Parathyroid adenoma (tissue), 2 donors: ENCODE measurements around the gene DIP2A.

Experiments
- H2AFZ ChIP-seq: fragments of 300-600 bp; sonication (generic); one replicate; pipeline ENCODE4 v1.7.0; 2017; ENCODE audit warnings: antibody characterized with exemption, mild to moderate bottlenecking
- H3K27ac ChIP-seq: fragments of 300-600 bp; sonication (generic); one replicate; pipeline ENCODE4 v1.7.0; 2017
- H3K27me3 ChIP-seq: fragments of 300-600 bp; sonication (generic); one replicate; pipeline ENCODE4 v1.7.0; 2017; ENCODE audit warnings: low read length; ENCODE audit not compliant: control insufficient read depth, insufficient read depth
- H3K36me3 ChIP-seq: fragments of 300-600 bp; sonication (generic); one replicate; pipeline ENCODE4 v1.7.0; 2017; ENCODE audit warnings: low read length; ENCODE audit not compliant: control insufficient read depth, insufficient read depth
- H3K4me1 ChIP-seq: fragments of 300-600 bp; sonication (generic); one replicate; pipeline ENCODE4 v1.7.0; 2017; ENCODE audit warnings: control low read depth
- H3K4me2 ChIP-seq: fragments of 300-600 bp; sonication (generic); one replicate; pipeline ENCODE4 v1.7.0; 2017; ENCODE audit warnings: low read length
- H3K4me3 ChIP-seq: fragments of 300-600 bp; sonication (generic); one replicate; pipeline ENCODE4 v1.7.0; 2017; ENCODE audit warnings: low read depth, low read length
- H3K79me2 ChIP-seq: fragments of 300-600 bp; sonication (generic); one replicate; pipeline ENCODE4 v1.7.0; 2017; ENCODE audit warnings: control low read depth
- H3K9ac ChIP-seq: fragments of 300-600 bp; sonication (generic); one replicate; pipeline ENCODE4 v1.7.0; 2017; ENCODE audit warnings: mild to moderate bottlenecking
- H3K9me3 ChIP-seq: fragments of 300-600 bp; sonication (generic); one replicate; pipeline ENCODE4 v1.7.0; 2017; ENCODE audit warnings: low read length; ENCODE audit not compliant: control insufficient read depth
- CTCF ChIP-seq: fragments of 300-600 bp; sonication (generic); IDR thresholded peaks from one replicate; pipeline ENCODE4 v1.7.0; 2017; ENCODE audit warnings: antibody characterized with exemption, mild to moderate bottlenecking
- donor health status: primary hyperparathyroidism.

DIP2A gene

GRCh38 chr21:46434322-46434958, 24.3 kb upstream of the DIP2A start:
- Histone ChIP-seq H3K4me2 (no peak overlapping the region), H3K27ac (no peak overlapping the region), H2AFZ (no peak overlapping the region), H3K4me1 (no peaks in the 10 kb centered on the region), H3K79me2 (no peaks in the 10 kb centered on the region), H3K27me3 (no peaks in the 10 kb centered on the region), H3K9me3 (no peaks in the 10 kb centered on the region), H3K36me3 (no peaks in the 10 kb centered on the region), H3K9ac (no peak overlapping the region), H3K4me3 (no peak overlapping the region)
- no peak for TF ChIP-seq CTCF

GRCh38 chr21:46435786-46436227, 22.9 kb upstream of the DIP2A start:
- no peak overlapping the region for H3K4me2 ChIP-seq
- no peaks in the 10 kb centered on the region for H3K4me1 ChIP-seq
- H3K27ac ChIP-seq: no peak overlapping the region
- H3K27me3 ChIP-seq: no peaks in the 10 kb centered on the region
- no peak overlapping the region for H3K4me3 ChIP-seq
- no peak overlapping the region for H3K9ac ChIP-seq
- H2AFZ ChIP-seq: no peak overlapping the region
- no peaks in the 10 kb centered on the region for H3K36me3 ChIP-seq
- no peaks in the 10 kb centered on the region for H3K79me2 ChIP-seq
- no peaks in the 10 kb centered on the region for H3K9me3 ChIP-seq
- TF ChIP-seq CTCF: no peak

- Histone ChIP-seq H3K9ac (no peak overlapping the region), H3K27ac (no peak overlapping the region), H3K36me3 (no peaks in the 10 kb centered on the region), H3K4me2 (no peak overlapping the region), H3K4me1 (no peaks in the 10 kb centered on the region), H3K4me3 (no peak overlapping the region), H3K79me2 (no peaks in the 10 kb centered on the region), H3K9me3 (no peaks in the 10 kb centered on the region), H2AFZ (no peak overlapping the region), H3K27me3 (no peaks in the 10 kb centered on the region)
- no peak for TF ChIP-seq CTCF
These were observed 22.1 kb upstream of the DIP2A start for GRCh38 chr21:46436621-46437020.

- no peak for TF ChIP-seq CTCF
- H3K9me3 ChIP-seq: no peaks in the 10 kb centered on the region
- no peak overlapping the region for H3K27ac ChIP-seq
- no peaks in the 10 kb centered on the region for H3K27me3 ChIP-seq
- no peak overlapping the region for H3K4me2 ChIP-seq
- no peaks in the 10 kb centered on the region for H3K4me1 ChIP-seq
- H3K36me3 ChIP-seq: no peaks in the 10 kb centered on the region
- no peak overlapping the region for H3K4me3 ChIP-seq
- H2AFZ ChIP-seq: no peak overlapping the region
- no peak overlapping the region for H3K9ac ChIP-seq
- H3K79me2 ChIP-seq: no peaks in the 10 kb centered on the region
These were observed 21.6 kb upstream of the DIP2A start for GRCh38 chr21:46437096-46437498.

- no peak overlapping the region for H3K4me2 ChIP-seq
- no peak for TF ChIP-seq CTCF
- H3K79me2 ChIP-seq: no peaks in the 10 kb centered on the region
- H2AFZ ChIP-seq: no peak overlapping the region
- H3K4me1 ChIP-seq: no peaks in the 10 kb centered on the region
- no peaks in the 10 kb centered on the region for H3K27me3 ChIP-seq
- H3K9ac ChIP-seq: no peak overlapping the region
- H3K9me3 ChIP-seq: no peaks in the 10 kb centered on the region
- no peak overlapping the region for H3K27ac ChIP-seq
- H3K4me3 ChIP-seq: no peak overlapping the region
- no peaks in the 10 kb centered on the region for H3K36me3 ChIP-seq
These were observed 21.2 kb upstream of the DIP2A start for GRCh38 chr21:46437511-46437910.
